Vagina (tissue), 2 donors: ENCODE results near the gene RUNX3.

ENCODE experiments used
- CTCF ChIP-seq, 3 experiments: fragments of 450-650 bp in 2 of 3; fragments of 200-600 bp in 1 of 3; sonication (generic) in 1 of 3; IDR thresholded peaks; one replicate each; pipeline ENCODE4 v1.5.1; 2017 to 2019; ENCODE audit warnings: antibody characterized with exemption in 3 of 3, mild to moderate bottlenecking in 2 of 3, moderate library complexity in 2 of 3
- POLR2A ChIP-seq, 2 donors: fragments of 450-650 bp; IDR thresholded peaks; one replicate each; pipeline ENCODE4 v1.6.1; 2017; ENCODE audit warnings: antibody characterized with exemption in 2 of 2, mild to moderate bottlenecking in 2 of 2, moderate library complexity in 2 of 2

GRCh38 chr1:24897263-24898151 lies 32.6 kb downstream of the RUNX3 start:
- TF ChIP-seq CTCF (IDR thresholded peaks at IDR 0.05) = no peak
- TF ChIP-seq POLR2A (IDR thresholded peaks at IDR 0.05) = no peak
